HG02623 (cell line): ENCODE measurements around the gene TRIM61.
"Not testable (repeated sequence)": the region's sequence is repeated elsewhere in the genome, so short reads cannot be mapped to it uniquely, and the experiment has no call there.

ENCODE experiments used
- ATAC-seq: cut with Tn5 transposase; IDR thresholded peaks from one replicate; pipeline ENCODE4 v1.9.1; 2021; ENCODE audit warnings: moderate library complexity; ENCODE audit not compliant: unreplicated experiment

The TRIM61 gene

DNA sequence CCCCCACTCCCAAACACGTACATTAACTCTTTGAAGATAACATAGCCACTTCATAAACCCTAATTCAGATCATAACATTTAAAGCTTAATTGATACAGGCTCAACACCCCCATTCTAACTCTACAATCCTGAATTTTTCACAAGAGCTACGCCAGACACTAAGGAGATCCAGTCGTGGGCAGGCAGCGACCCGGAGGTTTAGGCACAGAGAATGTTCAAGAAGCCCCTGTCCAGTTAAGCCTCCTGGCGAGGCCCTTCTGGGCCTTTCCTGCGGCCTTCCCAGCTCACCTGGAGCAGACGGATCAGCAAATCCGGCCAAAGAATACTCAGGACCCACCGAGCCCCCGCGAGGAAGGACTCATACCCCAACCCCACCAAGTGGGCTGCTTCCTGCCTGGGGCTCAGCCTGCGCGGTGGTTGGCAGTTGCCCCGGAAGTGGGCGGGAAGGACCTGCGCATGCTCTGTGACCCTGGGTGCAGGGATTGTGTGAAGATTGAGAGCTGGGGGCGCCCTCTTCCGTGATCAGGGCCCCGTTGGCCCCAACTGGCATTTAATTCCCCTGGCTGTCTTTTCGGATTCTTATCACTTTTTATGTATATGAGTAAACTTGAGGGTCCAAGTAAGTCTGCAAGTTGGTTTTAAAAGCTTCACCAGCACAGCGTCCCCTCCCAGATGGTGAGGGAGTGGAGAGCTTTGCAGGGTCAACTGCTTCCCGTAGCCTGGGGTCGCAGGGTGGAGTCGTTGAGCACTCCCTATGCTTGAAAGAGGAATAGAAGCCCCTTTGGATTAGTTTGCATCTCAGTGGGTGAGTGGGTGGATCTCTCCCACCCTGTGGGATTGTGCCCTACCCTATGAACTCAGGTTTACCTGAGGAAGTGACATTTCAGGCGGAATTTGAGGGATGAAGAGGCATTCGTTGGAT is at the start of gene TRIM61:
Gene TRIM61, minus strand, starts transcription at position 415 of the 922 bp plus-strand sequence. CDS start 7,655 bp downstream, outside the sequence.
- ATAC-seq: peak; percentile 100

DNA sequence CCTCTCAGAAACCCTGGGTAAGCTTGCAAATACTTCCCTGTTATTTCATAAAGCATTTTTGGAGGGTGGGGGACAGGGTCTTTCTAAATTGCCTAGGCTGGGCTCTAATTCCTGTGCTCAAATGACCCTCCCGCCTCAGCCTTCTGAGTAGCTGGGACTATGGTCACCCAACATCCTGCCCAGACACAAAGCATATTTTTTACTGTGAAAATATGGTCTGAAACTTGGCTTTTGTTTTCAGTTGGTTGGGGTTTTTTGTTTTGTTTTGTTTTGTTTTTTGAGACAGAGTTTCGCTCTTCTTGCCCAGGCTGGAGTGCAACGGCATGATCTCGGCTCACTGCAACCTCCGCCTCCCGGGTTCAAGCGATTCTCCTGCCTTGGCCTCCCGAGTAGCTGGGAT is 48.3 kb upstream of the TRIM61 start:
- ATAC-seq: not testable (repeated sequence)

DNA sequence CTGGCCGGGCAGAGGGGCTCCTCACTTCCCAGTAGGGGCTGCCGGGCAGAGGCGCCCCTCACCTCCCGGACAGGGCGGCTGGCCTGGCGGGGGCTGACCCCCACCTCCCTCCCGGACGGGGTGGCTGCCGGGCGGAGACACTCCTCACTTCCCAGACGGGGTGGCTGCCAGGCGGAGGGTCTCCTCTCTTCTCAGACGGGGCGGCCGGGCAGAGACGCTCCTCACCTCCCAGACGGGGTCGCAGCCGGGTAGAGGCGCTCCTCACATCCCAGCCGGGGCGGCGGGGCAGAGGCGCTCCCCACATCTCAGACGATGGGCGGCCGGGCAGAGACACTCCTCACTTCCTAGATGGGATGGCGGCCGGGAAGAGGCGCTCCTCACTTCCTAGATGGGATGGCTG is 42.5 kb upstream of the TRIM61 start:
- ATAC-seq: not testable (repeated sequence)

DNA sequence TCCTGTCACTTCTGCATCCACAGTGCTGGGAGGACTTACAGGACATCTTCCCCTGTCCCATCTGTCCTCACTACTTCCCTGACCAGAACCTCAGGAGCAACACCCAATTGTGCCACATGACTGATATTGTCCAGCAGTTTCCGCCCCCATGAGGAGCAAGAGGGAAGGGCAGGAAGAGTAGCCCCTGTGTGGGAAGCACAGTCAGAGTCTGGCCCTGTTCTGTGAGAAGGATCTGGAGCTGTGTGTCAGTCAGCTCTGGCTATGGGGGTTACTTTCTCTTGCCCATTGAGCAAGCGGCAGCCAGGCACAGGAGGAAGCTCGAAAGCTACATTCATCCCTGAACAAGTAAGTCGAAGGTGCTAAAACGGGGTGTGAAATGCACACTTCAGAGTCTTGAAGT is 39.5 kb upstream of the TRIM61 start:
- ATAC-seq: no peak

DNA sequence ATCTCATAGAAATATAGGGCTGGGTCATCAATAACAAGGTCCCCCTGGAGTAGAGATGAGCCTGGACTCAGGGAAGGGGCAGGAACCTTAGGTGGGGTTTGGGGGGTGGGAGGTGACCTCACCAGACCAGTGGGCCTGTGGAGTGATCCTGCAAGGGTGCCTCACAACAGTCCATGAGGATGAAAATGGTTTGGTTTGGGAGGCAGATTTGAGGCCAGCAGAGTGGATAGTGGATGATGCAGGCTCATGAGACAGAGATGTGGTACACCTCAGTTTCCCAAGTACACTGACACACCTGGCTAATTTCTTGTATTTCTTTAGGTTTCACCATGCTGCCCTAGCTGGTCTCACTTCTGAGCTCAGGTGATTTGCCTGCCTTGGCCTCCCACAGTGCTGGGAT is 36.2 kb upstream of the TRIM61 start:
- no peak for ATAC-seq

DNA sequence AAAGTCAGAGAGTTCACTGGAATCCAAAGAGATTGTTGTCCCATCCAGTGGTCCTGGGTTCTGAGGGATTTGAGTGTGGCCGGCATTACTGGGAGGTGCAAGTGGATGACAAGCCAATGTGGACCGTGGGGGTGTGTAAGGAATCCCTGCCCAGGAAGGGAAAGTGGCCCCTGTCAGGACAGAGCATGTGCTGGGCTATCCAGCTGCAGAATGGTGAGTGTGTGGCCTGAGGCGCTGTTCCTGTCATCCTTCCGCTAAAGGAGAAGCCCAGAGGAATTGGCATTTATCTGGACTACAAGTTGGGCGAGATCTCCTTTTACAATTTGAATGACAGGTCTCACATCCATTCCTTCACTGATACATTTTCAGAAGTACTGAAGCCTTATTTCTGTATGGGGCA is 33.9 kb upstream of the TRIM61 start:
- no peak for ATAC-seq

DNA sequence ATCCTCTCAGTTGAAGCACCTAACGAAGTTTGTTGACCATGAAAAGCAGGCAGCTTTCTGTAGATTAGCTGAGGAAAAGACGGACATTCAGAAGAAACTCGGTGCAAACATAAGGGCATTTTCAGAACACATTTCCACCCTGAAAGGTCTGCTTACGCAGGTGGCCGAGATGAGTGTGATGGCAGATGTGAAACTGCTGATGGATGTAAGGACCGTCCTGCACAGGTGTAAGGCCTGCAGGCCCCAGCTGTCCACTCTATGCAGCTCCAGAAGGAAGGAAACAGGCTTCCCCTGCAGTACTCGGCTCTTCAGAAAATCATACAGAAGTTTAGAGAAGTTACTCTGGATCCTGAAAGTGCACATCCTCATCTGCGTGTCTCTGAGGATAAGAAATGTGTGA is 33.5 kb upstream of the TRIM61 start:
- ATAC-seq: no peak

DNA sequence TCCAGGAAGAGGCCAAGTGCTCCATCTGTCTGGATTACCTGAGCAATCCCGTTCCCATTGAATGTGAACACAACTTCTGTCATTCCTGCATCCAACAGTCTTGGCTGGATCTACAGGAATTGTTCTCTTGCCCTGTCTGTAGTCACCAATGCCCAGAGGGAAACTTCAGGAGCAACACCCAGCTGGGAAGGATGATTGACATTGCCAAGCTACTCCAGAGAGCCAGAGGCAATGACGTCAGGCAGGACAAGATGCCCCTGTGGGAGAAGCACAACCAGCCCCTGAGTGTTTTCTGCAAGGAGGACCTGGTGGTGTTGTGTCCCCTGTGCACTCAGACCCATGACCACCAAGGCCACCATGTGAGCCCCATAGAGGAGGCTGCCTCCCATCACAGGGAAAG is 33.0 kb upstream of the TRIM61 start:
- no peak for ATAC-seq

DNA sequence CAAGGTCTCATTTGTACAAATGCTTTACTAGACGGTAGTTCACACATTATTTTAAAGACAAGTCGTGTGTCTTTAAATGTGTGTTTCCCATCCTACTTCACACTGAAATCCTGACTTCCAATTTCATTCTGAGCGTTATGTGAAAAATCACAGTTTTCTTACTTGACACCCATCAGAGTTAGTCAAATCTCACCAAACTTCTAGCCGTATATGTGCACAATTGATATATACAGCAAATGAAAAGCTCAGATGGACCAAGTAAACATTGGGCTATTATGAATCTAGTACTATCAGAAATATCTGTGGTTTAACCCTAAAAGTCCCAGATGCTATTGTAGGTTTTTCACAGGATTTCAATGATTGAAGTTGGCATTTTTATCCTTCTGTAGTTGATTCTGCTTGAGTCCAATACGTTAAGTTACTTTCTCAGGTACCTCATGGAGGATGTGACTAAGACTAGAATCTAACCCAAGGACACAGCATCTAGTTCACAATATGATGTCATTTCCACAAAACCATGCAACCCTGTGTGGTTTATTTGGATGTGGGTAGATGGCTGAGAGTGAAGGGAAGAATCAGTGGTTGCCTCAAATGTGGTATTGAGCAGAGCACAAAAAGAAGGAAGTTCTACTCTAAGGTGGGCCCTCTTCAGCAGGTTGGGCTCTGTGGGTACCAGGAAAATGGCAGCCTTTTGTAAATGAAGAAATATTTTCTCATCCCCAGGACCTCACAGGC is 32.2 kb upstream of the TRIM61 start:
- no peak for ATAC-seq

DNA sequence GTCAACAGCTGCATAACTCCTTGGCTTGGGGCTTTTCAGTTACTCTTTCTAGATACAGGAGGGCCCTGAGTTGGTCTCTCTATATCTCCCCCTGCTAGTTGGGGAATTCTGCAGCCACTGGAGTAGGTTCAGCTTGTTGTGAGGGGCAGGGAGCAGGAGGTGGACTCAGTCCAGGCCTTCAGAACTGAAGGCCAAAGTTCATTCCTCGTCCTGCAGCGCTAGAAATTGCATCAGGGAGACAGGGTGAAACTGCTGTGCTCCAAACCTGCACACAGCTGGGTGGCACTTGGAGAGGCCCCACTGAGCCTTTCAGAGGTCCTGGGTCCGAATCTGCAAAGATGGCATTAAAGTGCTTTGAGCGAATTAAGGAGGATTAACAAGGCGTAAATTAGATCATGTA is 29.4 kb upstream of the TRIM61 start:
- ATAC-seq: no peak

DNA sequence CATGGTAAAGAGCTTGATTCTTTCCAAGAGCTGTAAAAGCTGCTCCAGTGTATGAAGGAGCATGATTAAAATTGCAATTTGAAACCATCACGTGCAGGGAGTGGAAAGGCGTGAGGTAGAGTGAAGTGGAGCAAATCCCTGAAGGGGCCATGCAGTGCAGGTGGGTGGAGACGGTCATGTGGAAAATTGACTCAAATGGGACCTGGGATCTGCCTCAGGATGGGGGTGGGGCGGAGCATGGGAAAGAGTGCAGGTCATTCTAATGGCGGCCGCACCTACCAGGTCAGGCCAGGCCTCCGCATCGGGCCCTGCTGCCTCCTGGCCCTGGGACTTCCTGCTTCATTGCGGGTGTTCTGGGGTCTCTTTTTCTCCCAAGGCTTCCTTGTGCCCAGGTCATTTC is 29.0 kb upstream of the TRIM61 start:
- ATAC-seq: no peak

DNA sequence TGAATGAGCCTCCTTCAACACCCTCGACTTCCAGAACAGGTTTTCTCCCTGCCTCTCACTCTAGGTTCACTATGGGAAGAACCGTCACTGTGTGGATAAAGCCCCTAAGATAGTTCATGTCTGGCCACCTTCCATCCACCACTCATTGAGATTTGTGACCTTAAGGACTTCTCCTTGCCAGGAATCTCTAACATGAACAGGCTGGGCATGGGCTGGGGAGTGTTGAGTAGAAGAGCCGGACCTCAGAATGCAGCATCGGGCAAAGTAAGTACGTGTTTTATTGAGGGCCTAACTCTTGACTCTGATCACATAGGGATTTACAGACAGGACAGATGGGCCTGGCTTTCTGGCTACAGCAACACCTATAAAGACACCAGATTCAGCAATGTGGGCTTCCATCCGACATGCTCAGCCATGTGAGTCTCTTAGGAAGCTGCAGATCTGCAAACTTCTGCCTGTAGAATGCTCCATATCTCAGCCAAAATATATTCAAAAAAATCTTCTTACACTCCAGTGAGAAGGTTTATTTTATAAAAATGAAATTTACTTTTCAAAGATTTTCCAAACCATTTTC is 28.0 kb upstream of the TRIM61 start:
- ATAC-seq: no peak

DNA sequence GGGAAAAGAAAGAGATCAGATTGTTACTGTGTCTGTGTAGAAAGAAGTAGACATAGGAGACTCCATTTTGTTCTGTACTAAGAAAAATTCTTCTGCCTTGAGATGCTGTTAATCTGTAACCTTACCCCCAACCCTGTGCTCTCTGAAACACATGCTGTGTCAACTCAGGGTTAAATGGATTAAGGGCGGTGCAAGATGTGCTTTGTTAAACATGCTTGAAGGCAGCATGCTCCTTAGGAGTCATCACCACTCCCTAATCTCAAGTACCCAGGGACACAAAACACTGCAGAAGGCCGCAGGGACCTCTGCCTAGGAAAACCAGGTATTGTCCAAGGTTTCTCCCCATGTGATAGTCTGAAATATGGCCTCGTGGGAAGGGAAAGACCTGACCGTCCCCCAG is 24.5 kb upstream of the TRIM61 start:
- ATAC-seq: not testable (repeated sequence)

DNA sequence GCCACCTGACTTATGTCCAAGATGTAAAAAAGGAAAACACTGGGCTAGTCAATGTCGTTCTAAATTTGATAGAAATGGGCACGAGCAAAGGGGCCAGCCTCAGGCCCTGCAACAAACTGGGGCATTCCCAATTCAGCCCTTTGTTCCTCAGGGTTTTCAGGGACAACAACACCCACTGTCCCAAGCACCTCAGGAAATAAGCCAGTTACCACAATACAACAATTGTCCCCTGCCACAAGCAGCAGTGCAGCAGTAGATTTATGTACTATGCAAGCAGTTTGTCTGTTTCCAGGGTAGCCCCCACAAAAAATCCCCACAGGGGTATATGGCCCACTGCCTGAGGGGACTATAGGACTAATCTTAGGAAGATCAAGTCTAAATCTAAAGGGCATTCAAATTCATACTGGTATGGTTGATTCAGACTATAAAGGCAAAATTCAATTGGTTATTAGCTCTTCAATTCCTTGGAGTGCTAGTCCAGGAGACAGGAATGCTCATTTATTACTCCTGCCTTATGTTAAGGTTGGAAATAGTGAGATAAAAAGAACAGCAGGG is 21.1 kb upstream of the TRIM61 start:
- ATAC-seq: not testable (repeated sequence)

DNA sequence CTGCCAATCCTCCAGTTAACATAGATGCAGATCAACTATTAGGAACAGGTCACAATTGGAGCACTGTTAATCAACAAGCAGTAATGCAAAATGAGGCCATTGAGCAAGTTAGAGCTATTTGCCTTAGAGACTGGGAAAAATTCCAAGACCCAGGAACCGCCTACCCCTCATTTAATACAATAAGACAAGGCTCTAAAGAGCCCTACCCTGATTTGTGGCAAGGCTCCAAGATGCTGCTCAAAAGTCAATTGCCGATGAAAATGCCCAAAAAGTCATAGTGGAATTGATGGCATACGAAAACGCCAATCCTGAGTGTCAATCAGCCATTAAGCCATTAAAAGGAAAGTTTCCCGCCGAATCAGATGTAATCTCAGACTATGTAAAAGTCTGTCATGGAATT is 20.5 kb upstream of the TRIM61 start:
- ATAC-seq: no peak

DNA sequence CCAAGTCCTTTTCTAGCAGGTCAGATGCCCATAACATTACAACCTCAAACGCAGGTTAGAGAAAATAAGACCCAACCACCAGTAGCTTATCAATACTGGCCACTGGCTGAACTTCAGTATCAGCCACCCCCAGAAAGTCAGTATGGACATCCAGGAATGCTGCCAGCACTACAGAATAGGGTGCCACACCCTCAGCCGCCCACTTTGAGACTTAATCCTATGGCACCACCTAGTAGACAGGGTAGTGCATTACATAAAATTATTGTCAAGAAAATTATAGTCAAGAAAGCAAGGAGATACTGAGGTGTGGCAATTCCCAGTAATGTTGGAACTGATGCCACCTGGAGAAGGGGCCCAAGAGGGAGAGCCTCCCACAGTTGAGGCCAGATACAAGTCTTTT is 19.9 kb upstream of the TRIM61 start:
- ATAC-seq: no peak

DNA sequence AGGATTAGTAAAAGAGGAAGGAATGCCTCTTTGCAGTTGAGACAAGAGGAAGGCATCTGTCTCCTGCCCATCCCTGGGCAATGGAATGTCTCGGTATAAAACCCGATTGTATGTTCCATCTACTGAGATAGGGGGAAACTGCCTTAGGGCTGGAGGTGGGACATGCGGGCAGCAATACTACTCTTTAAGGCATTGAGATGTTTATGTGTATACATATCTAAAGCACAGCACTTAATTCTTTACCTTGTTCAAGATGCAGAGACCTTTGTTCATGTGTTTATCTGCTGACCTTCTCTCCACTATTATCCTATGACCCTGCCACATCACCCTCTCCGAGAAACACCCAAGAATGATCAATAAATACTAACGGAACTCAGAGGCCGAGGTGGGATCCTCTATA is 18.7 kb upstream of the TRIM61 start:
- ATAC-seq: not testable (repeated sequence)

DNA sequence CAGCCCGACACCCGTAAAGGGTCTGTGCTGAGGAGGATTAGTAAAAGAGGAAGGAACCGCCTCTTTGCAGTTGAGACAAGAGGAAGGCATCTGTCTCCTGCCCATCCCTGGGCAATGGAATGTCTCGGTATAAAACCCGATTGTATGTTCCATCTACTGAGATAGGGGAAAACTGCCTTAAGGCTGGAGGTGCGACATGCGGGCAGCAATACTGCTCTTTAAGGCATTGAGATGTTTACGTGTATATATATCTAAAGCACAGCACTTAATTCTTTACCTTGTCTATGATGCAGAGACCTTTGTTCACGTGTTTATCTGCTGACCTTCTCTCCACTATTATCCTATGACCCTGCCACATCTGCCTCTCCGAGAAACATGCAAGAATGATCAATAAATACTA is 13.3 kb upstream of the TRIM61 start:
- ATAC-seq: not testable (repeated sequence)

DNA sequence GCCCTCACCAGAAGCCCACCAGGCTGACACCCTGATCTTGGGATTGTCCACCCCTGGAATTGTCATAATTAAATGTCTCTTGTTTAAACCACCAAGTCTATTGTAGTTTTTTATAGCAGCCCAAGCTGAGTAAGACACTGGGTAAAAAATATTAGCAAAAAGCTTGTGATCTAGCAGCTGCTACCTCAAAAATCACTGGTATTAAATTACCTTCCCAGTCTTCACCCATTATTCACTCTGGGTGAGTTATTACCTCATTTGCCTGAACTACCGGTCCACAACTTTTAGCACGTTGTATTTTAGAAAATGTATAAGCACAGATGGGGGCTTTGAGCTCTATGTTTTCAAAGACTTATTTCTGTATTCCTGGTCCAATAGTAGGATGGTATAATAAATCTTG is 12.0 kb upstream of the TRIM61 start:
- ATAC-seq: no peak

DNA sequence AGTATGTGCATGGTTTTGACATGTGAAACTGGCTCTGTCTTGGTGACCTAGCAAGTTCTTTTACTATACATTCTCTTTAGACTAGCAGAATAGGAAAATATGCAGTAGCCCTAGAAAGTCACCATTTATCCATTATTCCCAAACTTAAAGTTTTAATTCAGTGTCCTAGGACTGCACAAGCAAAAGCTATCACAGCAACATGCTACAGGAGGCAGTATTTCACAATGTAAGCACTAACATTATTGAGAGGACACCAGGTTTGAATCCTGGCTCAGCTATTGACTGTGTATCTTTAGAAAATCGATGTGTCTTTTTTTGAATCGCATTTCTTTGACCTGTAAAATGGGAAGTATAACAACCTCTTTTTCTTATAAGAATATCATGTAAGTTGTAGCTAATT is 5.5 kb downstream of the TRIM61 start:
- not testable (repeated sequence) for ATAC-seq

DNA sequence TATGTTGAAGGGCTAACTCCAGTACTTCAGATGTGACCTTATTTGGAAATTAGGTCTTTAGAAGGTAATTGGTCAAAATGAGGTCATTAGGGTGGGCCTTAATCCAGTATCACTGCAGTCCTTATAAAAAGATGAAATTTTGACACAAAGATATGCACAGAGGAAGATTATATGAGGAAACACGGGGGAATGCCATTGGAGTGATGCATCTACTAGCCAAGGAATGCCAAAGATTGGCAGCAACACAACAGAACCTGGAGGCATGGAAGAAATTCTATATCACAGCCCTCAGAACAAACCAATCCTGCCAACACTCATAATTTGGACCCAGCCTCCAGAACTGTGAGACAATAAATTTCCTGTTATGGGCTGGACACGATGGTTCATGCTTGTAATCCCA is 17.6 kb downstream of the TRIM61 start:
- no peak for ATAC-seq
